ENCODE data around the gene PARP2.
A peak's percentile ranks its signal among the peaks of the same experiment; 100 is the strongest.

PARP2 gene

DNA sequence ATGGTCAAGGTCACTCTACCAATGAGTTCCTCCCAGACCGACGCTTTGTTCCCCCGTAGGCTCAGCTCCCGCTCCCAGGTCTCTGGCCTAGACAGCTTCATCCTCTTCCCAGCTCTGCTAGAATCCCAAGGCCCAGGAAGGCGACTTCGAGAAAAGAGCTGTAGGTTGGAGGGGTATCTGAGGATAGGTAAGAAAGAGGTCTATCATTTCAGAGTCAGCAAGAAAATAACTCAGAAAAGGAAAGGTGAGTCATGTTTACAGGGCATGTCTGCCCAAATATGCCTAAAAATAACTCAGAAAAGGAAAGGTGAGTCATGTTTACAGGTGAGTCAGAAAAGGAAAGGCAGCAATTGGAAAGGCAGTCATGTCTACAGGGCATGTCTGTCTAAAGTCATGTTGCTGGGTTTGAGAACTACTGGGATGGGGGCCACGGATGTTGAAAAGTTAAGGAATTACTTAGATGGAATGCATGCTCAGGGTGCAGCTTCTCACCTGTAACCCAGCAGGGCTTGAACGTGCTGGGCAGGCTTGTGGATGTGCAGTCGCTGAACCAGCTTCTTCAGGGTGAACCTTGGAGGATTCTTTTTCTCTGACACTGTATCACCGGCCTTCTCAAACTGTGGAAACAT lies 57.6 kb downstream of the PARP2 start:
- DNase-seq (ENCODE audit: low spot score) = peak; percentile 38

DNA sequence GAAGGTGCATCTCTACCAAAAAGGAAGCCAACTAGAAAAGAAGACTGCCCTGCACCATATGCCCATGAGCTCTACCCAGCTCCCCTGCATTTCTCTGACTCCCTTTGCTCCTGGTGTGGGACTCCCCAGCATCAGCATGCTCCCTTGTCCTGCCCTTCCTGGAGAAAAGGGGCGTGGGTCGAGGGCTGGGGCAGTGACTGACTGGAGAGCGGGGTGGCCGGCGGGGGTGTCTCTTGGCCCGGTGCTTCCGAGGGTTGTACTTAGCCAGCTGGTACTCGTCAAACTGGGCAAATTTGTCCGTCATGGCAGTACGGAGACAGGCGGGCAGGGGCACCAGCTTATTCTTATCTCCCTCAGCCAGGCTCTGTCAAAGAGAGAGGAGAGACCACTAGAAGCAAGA lies 60.1 kb downstream of the PARP2 start:
- DNase-seq (ENCODE audit: low spot score) = no peak

All from CD4-positive, alpha-beta T cell treated with Interleukin-6 at 100 ng/mL for 8 hours (primary cell).